NOMO-1 treated with DMSO at 0.1 percent for 48 hours (cell line): Measurements from ENCODE around the gene TRPM3.

Experiments
- DNase-seq: peaks from one replicate; lab custom pipeline; 2025; ENCODE audit not compliant: unreplicated experiment; lab: John Stamatoyannopoulos, UW

Gene TRPM3

GRCh38 chr9:71121275-71122021, at the start of gene TRPM3:
TRPM3 (minus strand) TSS chr9:71121621; CDS start chr9:71121354, 267 bp downstream.
- no peak for DNase-seq

GRCh38 chr9:71168418-71168817, 47.0 kb upstream of the TRPM3 start:
- DNase-seq = no peak

- DNase-seq = no peak
These were observed 40.7 kb upstream of the TRPM3 start for GRCh38 chr9:71162126-71162525.

GRCh38 chr9:71157731-71158130, 36.3 kb upstream of the TRPM3 start:
- no peak for DNase-seq

- DNase-seq = no peak
These were observed 25.9 kb upstream of the TRPM3 start for GRCh38 chr9:71147368-71147767.

GRCh38 chr9:71146511-71146910, 25.1 kb upstream of the TRPM3 start:
- no peak for DNase-seq

- DNase-seq = no peak
These were observed 23.8 kb upstream of the TRPM3 start for GRCh38 chr9:71145179-71145578.

- no peak for DNase-seq
These were observed 23.1 kb upstream of the TRPM3 start for GRCh38 chr9:71144495-71144894.

GRCh38 chr9:71136696-71137095, 15.3 kb upstream of the TRPM3 start:
- DNase-seq = no peak

GRCh38 chr9:71131145-71131544, 9.7 kb upstream of the TRPM3 start:
- DNase-seq = no peak

- no peak for DNase-seq
These were observed 9.1 kb upstream of the TRPM3 start for GRCh38 chr9:71130521-71130920.

- no peak for DNase-seq
These were observed 7.4 kb upstream of the TRPM3 start for GRCh38 chr9:71128796-71129195.

- no peak for DNase-seq
These were observed 5.9 kb upstream of the TRPM3 start for GRCh38 chr9:71127301-71127700.

- DNase-seq = no peak
These were observed 1.0 kb upstream of the TRPM3 start for GRCh38 chr9:71122421-71122820.

- no peak for DNase-seq
These were observed 528 bp upstream of the TRPM3 start for GRCh38 chr9:71122022-71122275.

- DNase-seq = no peak
These were observed 747 bp downstream of the TRPM3 start for GRCh38 chr9:71120501-71121247.

GRCh38 chr9:71119746-71120145, 1.7 kb downstream of the TRPM3 start:
- DNase-seq = no peak

GRCh38 chr9:71118324-71118723, 3.1 kb downstream of the TRPM3 start:
- DNase-seq = no peak

- no peak for DNase-seq
These were observed 5.9 kb downstream of the TRPM3 start for GRCh38 chr9:71115448-71115975.

GRCh38 chr9:71112866-71113265, 8.6 kb downstream of the TRPM3 start:
- DNase-seq = no peak

- DNase-seq = no peak
These were observed 12.5 kb downstream of the TRPM3 start for GRCh38 chr9:71108937-71109336.

GRCh38 chr9:71106992-71107391, 14.4 kb downstream of the TRPM3 start:
- no peak for DNase-seq

- DNase-seq = no peak
These were observed 16.2 kb downstream of the TRPM3 start for GRCh38 chr9:71105192-71105591.
